ENCODE data around the gene CAV1.

The CAV1 gene

GRCh38 chr7:116588225-116588624, 63.4 kb downstream of the CAV1 start:
- Histone ChIP-seq H3K27me3 (replicated peaks; ENCODE audit: control insufficient read depth, insufficient read depth, low read length) (peaks cover 2% of the 10 kb centered on the region; the same call in 1 of the 2 replicates), H3K4me3 (replicated peaks; ENCODE audit: low read depth, low read length) (no peak overlapping the region), H3K36me3 (ENCODE audit: control insufficient read depth, insufficient read depth, low read length) (no peaks in the 10 kb centered on the region)
- no peak for TF ChIP-seq CTCF (IDR thresholded peaks at IDR 0.05; ENCODE audit: insufficient read depth, low read length, poor library complexity, severe bottlenecking)
- peak; percentile 18 for DNase-seq (ENCODE audit: extremely low read depth, insufficient read length)

GRCh38 chr7:116588641-116589594, 64.1 kb downstream of the CAV1 start:
- peaks cover 2% of the 10 kb centered on the region; the same call in 1 of the 2 replicates for H3K27me3 ChIP-seq (replicated peaks; ENCODE audit: control insufficient read depth, insufficient read depth, low read length)
- H3K4me3 ChIP-seq (replicated peaks; ENCODE audit: low read depth, low read length), result no peak overlapping the region
- no peaks in the 10 kb centered on the region for H3K36me3 ChIP-seq (ENCODE audit: control insufficient read depth, insufficient read depth, low read length)
- TF ChIP-seq CTCF (IDR thresholded peaks at IDR 0.05; ENCODE audit: insufficient read depth, low read length, poor library complexity, severe bottlenecking), result peak; percentile 30
- DNase-seq (ENCODE audit: extremely low read depth, insufficient read length), result peak; percentile 17

DNA sequence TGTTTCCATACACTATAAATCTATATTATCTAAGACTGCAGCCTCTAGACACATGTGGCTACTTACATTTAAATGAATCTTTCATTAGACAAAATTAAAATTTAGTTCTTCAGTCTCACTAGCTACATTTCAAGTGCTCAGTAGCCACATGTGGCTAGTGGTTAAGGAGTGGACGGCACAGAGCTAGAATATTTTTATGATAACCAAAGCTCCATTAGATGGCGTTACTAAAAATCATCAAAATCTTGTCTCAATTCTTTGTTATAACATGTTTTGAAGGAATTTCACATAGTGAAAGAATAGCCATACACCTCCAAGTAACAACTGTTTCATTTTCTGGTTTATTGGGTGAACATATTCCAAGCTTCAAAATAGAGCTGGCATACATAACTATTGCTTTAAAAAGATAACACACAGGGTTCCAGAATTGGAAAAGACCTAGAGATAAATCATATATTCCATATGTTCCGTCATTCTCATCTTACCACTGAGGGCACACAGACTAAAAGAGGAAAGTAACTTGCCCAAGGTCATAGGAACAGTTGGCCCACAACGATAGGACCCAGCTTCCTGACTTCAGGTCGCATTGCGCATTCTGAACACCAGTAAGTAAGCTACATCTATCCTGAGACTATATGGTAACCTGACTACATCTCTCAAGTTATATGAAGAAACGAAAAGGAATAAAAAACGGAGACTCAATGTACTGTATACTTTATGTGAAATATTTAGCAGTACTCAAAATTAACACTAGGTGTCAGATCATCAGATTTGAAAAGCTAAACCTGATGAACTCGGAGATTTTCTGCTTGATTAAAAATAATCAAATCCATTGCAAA, 66.6 kb downstream of the CAV1 start:
- H3K36me3 ChIP-seq (ENCODE audit: control insufficient read depth, insufficient read depth, low read length), result no peaks in the 10 kb centered on the region
- TF ChIP-seq CTCF (IDR thresholded peaks at IDR 0.05; ENCODE audit: insufficient read depth, low read length, poor library complexity, severe bottlenecking), result peak; percentile 25
- no peak overlapping the region; the same call in 1 of the 2 replicates for H3K4me3 ChIP-seq (replicated peaks; ENCODE audit: low read depth, low read length)
- peaks cover 2% of the 10 kb centered on the region; the same call in 1 of the 2 replicates for H3K27me3 ChIP-seq (replicated peaks; ENCODE audit: control insufficient read depth, insufficient read depth, low read length)
- no peak for DNase-seq (ENCODE audit: extremely low read depth, insufficient read length)

DNA sequence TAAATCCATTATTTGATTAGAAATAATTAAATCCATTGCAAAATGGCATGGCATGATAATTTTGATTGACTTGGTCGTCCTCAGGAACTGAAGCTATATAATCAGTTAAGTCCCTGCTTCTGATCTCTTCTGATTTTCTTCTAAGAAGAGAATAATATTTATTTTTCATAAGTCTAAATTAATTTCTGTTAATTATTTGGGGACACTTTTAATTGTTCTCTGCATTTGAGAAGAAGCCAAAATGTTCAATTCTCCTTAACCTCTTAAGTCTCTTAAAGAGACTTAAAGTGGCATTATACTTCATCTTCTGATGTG, 67.2 kb downstream of the CAV1 start:
- no peak overlapping the region for H3K4me3 ChIP-seq (replicated peaks; ENCODE audit: low read depth, low read length)
- TF ChIP-seq CTCF (IDR thresholded peaks at IDR 0.05; ENCODE audit: insufficient read depth, low read length, poor library complexity, severe bottlenecking), result no peak

DNA sequence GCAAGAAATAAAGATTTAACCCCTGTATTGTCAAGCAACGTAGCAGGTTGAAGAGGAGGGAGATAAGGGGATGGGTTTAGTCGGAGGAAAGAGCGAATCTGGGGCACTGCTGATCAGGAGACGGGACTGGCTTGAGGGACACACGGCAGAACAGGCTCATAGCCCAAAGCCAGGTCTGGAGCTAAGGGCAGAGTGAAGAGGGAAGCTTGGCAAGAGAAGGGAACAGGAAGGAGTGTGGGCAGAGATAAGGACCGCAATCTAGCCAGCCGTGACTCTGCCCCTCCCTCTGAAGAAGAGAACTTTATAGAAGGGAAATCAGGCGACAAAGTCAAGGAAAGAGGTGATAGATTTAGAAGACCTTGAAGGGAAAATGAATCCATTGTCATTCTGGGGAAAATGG, 67.6 kb downstream of the CAV1 start:
- no peak for DNase-seq (ENCODE audit: extremely low read depth, insufficient read length)
- Histone ChIP-seq H3K27me3 (replicated peaks; ENCODE audit: control insufficient read depth, insufficient read depth, low read length) (peaks cover 2% of the 10 kb centered on the region; the same call in 1 of the 2 replicates), H3K36me3 (ENCODE audit: control insufficient read depth, insufficient read depth, low read length) (no peaks in the 10 kb centered on the region), H3K4me3 (replicated peaks; ENCODE audit: low read depth, low read length) (no peak overlapping the region)
- no peak for TF ChIP-seq CTCF (IDR thresholded peaks at IDR 0.05; ENCODE audit: insufficient read depth, low read length, poor library complexity, severe bottlenecking)

More for the DNA sequence above, 67.2 kb downstream of the CAV1 start:
- Histone ChIP-seq H3K36me3 (ENCODE audit: control insufficient read depth, insufficient read depth, low read length) (no peaks in the 10 kb centered on the region), H3K27me3 (replicated peaks; ENCODE audit: control insufficient read depth, insufficient read depth, low read length) (peaks cover 2% of the 10 kb centered on the region; the same call in 1 of the 2 replicates)
- DNase-seq (ENCODE audit: extremely low read depth, insufficient read length), result no peak
